Sigmoid colon (tissue), 4 donors: ENCODE measurements around the gene MYF5.

Experiments used
- CTCF ChIP-seq, 4 experiments: fragments of 450-650 bp in 3 of 4; fragments of 200-600 bp in 1 of 4; IDR thresholded peaks; one replicate each; pipeline ENCODE4 v1.5.1; 2016 to 2019; ENCODE audit warnings: antibody characterized with exemption in 4 of 4, mild to moderate bottlenecking in 3 of 4, moderate library complexity in 2 of 4
- EP300 ChIP-seq, 4 donors: sonication (generic); formaldehyde crosslinking; IDR thresholded peaks; one replicate each; pipeline ENCODE4 v1.6.1; 2017; ENCODE audit warnings: antibody characterized with exemption in 4 of 4
- POLR2A ChIP-seq, 2 donors: fragments of 450-650 bp; IDR thresholded peaks; one replicate each; pipeline ENCODE4 v1.6.1; 2016; ENCODE audit warnings: antibody characterized with exemption in 2 of 2, mild to moderate bottlenecking in 2 of 2, moderate library complexity in 2 of 2

GRCh38 chr12:80701388-80701787 is 15.3 kb upstream of the MYF5 start:
- no peak for TF ChIP-seq CTCF (IDR thresholded peaks at IDR 0.05)
- no peak for TF ChIP-seq POLR2A (IDR thresholded peaks at IDR 0.05)
- TF ChIP-seq EP300 (IDR thresholded peaks at IDR 0.05) = no peak
